CD8-positive, alpha-beta memory T cell (primary cell): ENCODE results near the gene SNRPD3. TPM values are rescaled to one million over a fixed set of nuclear protein-coding genes. Genes with fewer than 3 reads are reported as not detected.
A peak's percentile ranks its signal among the peaks of the same experiment; 100 is the strongest.
"Not testable (repeated sequence)": the region's sequence is repeated elsewhere in the genome, so short reads cannot be mapped to it uniquely, and the experiment has no call there.

Experiments
- CTCF ChIA-PET: fragments of 350-600 bp; sonication (Branson Sonifier 250); formaldehyde crosslinking; loops from one replicate; lab custom pipeline; 2021; ENCODE audit warnings: antibody characterized with exemption; lab: Charles Lee
- POLR2A ChIA-PET: fragments of 350-600 bp; sonication (Branson Sonifier 250); formaldehyde crosslinking; loops from one replicate; lab custom pipeline; 2021; ENCODE audit warnings: antibody characterized with exemption; lab: Charles Lee
- DNase-seq, 5 donors: peaks; one replicate each; pipeline versions ENCODE4 v3.0.0 to v3.0.0-alpha.2; 2020 to 2022; ENCODE audit warnings: mixed read lengths in 1 of 5
- H3K27ac ChIP-seq: one replicate; pipeline ENCODE4 v1.7.0; 2013; ENCODE audit warnings: low read depth, mild to moderate bottlenecking, low read length, moderate library complexity
- H3K27me3 ChIP-seq: 2 replicates; pipeline ENCODE4 v1.7.0; 2013; ENCODE audit warnings: low read length, mild to moderate bottlenecking; ENCODE audit not compliant: insufficient read depth, poor library complexity, severe bottlenecking
- H3K36me3 ChIP-seq: 2 replicates; pipeline ENCODE4 v1.7.0; 2013; ENCODE audit warnings: mild to moderate bottlenecking, low read length, moderate library complexity; ENCODE audit not compliant: insufficient read depth
- H3K4me1 ChIP-seq: 2 replicates; pipeline ENCODE4 v1.7.0; 2013; ENCODE audit warnings: mild to moderate bottlenecking, low read length, moderate library complexity; ENCODE audit not compliant: insufficient read depth
- H3K4me3 ChIP-seq: 2 replicates; pipeline ENCODE4 v1.7.0; 2013; ENCODE audit warnings: mild to moderate bottlenecking, low read length
- H3K9me3 ChIP-seq: 2 replicates; pipeline ENCODE4 v1.7.0; 2013; ENCODE audit warnings: mild to moderate bottlenecking, low read length
- H3K27ac Mint-ChIP-seq, 8 donors: one replicate each; pipeline ENCODE4 v1.8.0; 2020 to 2021; ENCODE audit warnings: mixed read lengths in 8 of 8, mild to moderate bottlenecking in 6 of 8, inconsistent platforms in 3 of 8, moderate library complexity in 3 of 8
- H3K27me3 Mint-ChIP-seq, 2 donors: one replicate each; pipeline ENCODE4 v1.8.0; 2020 to 2021; ENCODE audit warnings: mixed read lengths in 2 of 2, mild to moderate bottlenecking in 1 of 2, moderate library complexity in 1 of 2
- H3K36me3 Mint-ChIP-seq, 3 donors: one replicate each; pipeline ENCODE4 v1.8.0; 2020 to 2021; ENCODE audit warnings: mixed read lengths in 3 of 3, inconsistent platforms in 1 of 3, mild to moderate bottlenecking in 1 of 3
- H3K4me1 Mint-ChIP-seq, 3 donors: one replicate each; pipeline ENCODE4 v1.8.0; 2020 to 2021; ENCODE audit warnings: mixed read lengths in 3 of 3, inconsistent platforms in 1 of 3, mild to moderate bottlenecking in 1 of 3
- H3K4me3 Mint-ChIP-seq, 7 donors: one replicate each; pipeline ENCODE4 v1.8.0; 2020 to 2021; ENCODE audit warnings: mixed read lengths in 7 of 7, mild to moderate bottlenecking in 6 of 7, moderate library complexity in 4 of 7, inconsistent platforms in 2 of 7
- H3K9me3 Mint-ChIP-seq, 5 donors: one replicate each; pipeline ENCODE4 v1.8.0; 2020 to 2022; ENCODE audit warnings: mixed read lengths in 5 of 5, mild to moderate bottlenecking in 3 of 5, moderate library complexity in 2 of 5, inconsistent platforms in 1 of 5
- polyA plus RNA-seq: library from polyadenylated mRNA; unstranded; fragments of 300-500 nt; fragmentation: Illumina TruSeq; gene quantifications from one replicate; pipeline ENCODE4 v1.2.3, GENCODE V29; 2021
- total RNA-seq, 2 experiments: library from RNA; stranded (reverse); gene quantifications; one replicate each; pipeline ENCODE4 v1.2.3, GENCODE V29; 2021

SNRPD3 gene
- total and polyA plus RNA-seq, 3 experiments from 2014 or later: 112 to 217 (median 205) TPM

DNA sequence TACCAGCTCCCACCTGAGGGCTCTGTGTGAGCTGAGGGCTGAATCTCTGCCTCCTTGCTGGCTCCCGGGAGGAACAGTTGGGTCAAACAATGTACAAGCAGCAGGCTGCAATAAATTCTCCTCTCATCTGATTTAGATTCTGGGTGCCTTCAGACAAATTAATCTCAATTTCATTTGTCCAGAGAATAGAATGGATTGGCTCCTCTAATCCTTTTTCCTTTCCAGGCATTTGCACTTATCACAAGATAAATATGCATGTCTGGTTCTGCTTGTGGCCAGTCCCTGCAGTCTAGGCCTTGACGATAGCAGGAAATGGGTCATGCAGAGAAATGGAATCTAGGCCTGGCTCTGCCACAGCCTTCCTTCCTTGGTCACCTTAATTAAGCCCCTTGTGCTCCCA is 31.9 kb upstream of the SNRPD3 start:
- no peaks in the 10 kb centered on the region for H3K27me3 ChIP-seq
- Mint-ChIP-seq H3K4me3 (no peak overlapping the region), H3K27ac (peak overlapping the region in 1 of 8 donors; percentile 87), H3K4me1 (peaks cover 7 to 10% (median 8%) of the 10 kb centered on the region in 3 donors), H3K27me3 (peaks cover 0 to 3% of the 10 kb centered on the region in 2 donors), H3K36me3 (no peaks in the 10 kb centered on the region), H3K9me3 (no peaks in the 10 kb centered on the region)
- H3K27ac ChIP-seq: no peak overlapping the region
- no peak for DNase-seq
- H3K9me3 ChIP-seq: no peaks in the 10 kb centered on the region
- CTCF ChIA-PET: no interaction called here
- peaks cover 6% of the 10 kb centered on the region for H3K4me1 ChIP-seq
- POLR2A ChIA-PET: no interaction called here
- no peaks in the 10 kb centered on the region for H3K36me3 ChIP-seq
- H3K4me3 ChIP-seq: no peak overlapping the region

DNA sequence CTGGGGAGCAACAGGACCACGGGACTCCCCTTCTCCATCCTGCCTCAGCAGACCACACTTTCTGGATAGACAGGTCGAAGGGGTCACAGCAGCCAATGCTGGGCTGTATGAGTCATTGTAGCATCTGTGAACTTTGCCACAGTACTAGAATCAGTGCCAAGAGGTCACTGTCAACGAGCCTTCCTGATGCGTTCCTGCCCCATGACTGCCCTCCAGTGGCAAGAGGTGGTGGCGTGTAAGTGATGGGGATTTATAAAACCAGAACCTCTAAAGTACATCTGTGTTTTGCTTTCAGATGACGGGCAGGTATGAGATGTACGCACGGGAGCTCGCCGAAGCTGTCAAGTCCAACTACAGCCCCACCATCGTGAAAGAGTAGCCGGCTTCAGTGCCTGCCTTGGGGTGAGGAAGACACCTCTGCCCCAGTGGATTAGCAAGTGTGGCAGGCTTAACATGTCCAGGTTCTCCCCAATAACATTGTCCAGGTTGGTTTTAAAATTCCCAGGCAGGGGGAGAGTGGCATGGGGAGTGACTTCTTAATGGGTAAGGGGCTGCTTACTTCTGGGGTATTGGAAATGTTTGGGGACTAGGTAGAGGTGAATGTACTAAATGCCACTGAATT is 30.3 kb upstream of the SNRPD3 start:
- Mint-ChIP-seq H3K36me3 (no peaks in the 10 kb centered on the region), H3K9me3 (no peaks in the 10 kb centered on the region), H3K27me3 (peaks cover 0 to 1% of the 10 kb centered on the region in 2 donors), H3K4me1 (peaks cover 7 to 10% (median 8%) of the 10 kb centered on the region in 3 donors), H3K27ac (peak overlapping the region in 3 of 8 donors; percentile 54 to 81 (median 58)), H3K4me3 (no peak overlapping the region)
- Histone ChIP-seq H3K36me3 (no peaks in the 10 kb centered on the region), H3K4me1 (peaks cover 6% of the 10 kb centered on the region), H3K27me3 (no peaks in the 10 kb centered on the region), H3K27ac (no peak overlapping the region), H3K9me3 (no peaks in the 10 kb centered on the region), H3K4me3 (no peak overlapping the region)
- DNase-seq: peak; percentile 55 to 80 (median 62)
- ChIA-PET CTCF (interaction anchor here (1.1 to 1.5 kb wide), 4 partner anchors 21 to 107 kb away, joined by 3 to 5 read pairs (median 4); no protein-coding TSS in a partner anchor), POLR2A (no interaction called here)

DNA sequence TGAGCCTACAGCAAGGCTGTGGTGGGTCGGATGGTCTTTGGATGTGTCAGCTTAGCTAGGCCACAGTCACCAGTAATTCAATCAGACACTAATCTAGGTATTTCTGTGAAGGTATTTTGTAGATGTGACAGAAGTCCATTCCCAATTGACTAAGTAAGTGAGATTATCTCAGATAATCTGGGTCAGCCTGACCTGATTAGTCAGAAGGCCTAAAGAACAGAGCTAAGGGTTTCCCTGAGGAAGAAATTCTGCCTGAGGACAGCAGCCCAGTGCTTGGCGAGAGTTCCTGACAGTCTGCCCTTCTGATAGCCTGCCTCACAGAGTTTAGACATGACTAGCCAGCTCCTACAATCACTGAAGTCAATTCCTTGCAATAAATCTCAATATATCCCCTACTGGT is 29.6 kb upstream of the SNRPD3 start:
- ChIA-PET POLR2A (no interaction called here), CTCF (interaction anchor here (1.1 to 1.5 kb wide), 4 partner anchors 20 to 107 kb away, joined by 3 to 5 read pairs (median 4); no protein-coding TSS in a partner anchor)
- H3K27ac Mint-ChIP-seq: no peak overlapping the region
- Histone ChIP-seq H3K36me3 (no peaks in the 10 kb centered on the region), H3K27ac (no peak overlapping the region), H3K4me1 (peaks cover 6% of the 10 kb centered on the region), H3K4me3 (no peak overlapping the region), H3K9me3 (no peaks in the 10 kb centered on the region), H3K27me3 (no peaks in the 10 kb centered on the region)
- peaks cover 7 to 10% (median 8%) of the 10 kb centered on the region in 3 donors for H3K4me1 Mint-ChIP-seq
- H3K9me3 Mint-ChIP-seq: no peaks in the 10 kb centered on the region
- H3K27me3 Mint-ChIP-seq: no peaks in the 10 kb centered on the region
- no peak overlapping the region for H3K4me3 Mint-ChIP-seq
- DNase-seq: no peak
- H3K36me3 Mint-ChIP-seq: no peaks in the 10 kb centered on the region

DNA sequence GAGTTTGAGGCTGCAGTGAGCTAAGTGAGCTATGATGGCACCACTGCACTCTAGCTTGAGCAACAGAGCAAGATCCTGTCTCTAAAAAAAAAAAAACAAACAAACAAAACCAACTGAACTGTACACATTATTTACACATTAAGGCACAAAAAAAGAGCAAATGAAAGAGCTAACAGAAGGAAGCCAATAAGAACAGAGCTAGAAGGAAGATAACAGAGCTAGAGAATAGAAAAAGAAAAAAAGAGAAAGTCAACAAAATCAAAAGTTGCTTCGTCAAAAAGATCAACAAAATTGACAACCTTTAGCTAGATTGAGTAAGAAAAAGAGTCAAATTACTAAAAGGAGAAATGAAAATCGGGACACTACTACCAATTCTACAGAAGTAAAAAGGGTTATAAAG is 25.9 kb upstream of the SNRPD3 start:
- H3K4me1 ChIP-seq: peaks cover 6% of the 10 kb centered on the region
- no peak overlapping the region for H3K27ac ChIP-seq
- H3K27me3 ChIP-seq: no peaks in the 10 kb centered on the region
- H3K36me3 ChIP-seq: no peaks in the 10 kb centered on the region
- CTCF ChIA-PET: interaction anchor here (0.7 to 1.3 kb wide), 3 partner anchors 11 to 43 kb away, joined by 3 read pairs; no protein-coding TSS in a partner anchor
- Mint-ChIP-seq H3K4me1 (peaks cover 6 to 8% (median 7%) of the 10 kb centered on the region in 3 donors), H3K27ac (peak overlapping the region in 2 of 8 donors; percentile 73 to 77), H3K4me3 (no peak overlapping the region), H3K36me3 (no peaks in the 10 kb centered on the region), H3K27me3 (no peaks in the 10 kb centered on the region), H3K9me3 (no peaks in the 10 kb centered on the region)
- no peak for DNase-seq
- no peak overlapping the region for H3K4me3 ChIP-seq
- POLR2A ChIA-PET: no interaction called here
- no peaks in the 10 kb centered on the region for H3K9me3 ChIP-seq

DNA sequence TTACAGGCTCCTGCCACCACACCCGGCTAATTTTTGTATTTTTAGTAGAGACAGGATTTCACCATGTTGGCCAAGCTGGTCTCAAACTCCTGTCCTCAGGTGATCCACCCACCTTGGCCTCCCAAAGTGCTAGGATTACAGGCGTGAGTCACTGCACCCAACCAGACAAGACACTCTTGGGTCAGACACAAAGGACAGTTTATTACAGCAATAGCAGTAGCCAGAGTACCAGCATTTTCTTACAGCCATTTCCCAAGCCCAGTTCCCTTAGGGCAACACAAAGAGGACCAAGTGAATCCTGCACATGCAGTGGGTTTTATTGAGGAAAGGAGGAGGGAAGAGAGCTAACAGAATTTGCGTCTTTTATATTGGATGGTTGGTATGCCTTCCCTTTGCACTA is 24.8 kb upstream of the SNRPD3 start:
- H3K4me3 Mint-ChIP-seq, DNase-seq, H3K4me1 ChIP-seq, H3K27ac ChIP-seq, H3K27ac Mint-ChIP-seq, H3K9me3 Mint-ChIP-seq, H3K36me3 Mint-ChIP-seq, POLR2A ChIA-PET, H3K4me3 ChIP-seq, H3K27me3 ChIP-seq, H3K9me3 ChIP-seq, H3K36me3 ChIP-seq, H3K27me3 Mint-ChIP-seq, H3K4me1 Mint-ChIP-seq: not testable (repeated sequence)
- CTCF ChIA-PET: interaction anchor here (1.3 kb wide), 1 partner anchor 16 kb away, joined by 3 read pairs; no protein-coding TSS in a partner anchor

DNA sequence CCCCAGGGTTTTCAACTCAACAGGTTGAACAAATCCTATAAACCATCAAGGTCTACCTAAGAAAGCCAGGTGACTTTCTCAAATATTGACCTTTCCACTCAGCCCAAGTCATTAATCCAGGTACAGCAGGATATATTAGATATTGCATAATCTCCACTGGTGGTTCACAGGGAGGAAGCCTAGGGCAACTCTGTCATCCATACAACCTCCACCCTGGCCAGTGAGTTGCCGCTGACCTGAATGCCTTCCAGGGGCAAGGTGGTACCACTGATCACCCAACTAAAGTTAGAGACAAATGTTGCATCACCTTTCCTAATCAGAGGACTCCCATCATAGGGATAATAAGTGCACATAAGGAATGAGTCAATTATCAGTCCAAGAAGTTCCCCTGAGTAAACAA is 23.7 kb upstream of the SNRPD3 start:
- Mint-ChIP-seq H3K9me3 (no peaks in the 10 kb centered on the region), H3K27me3 (no peaks in the 10 kb centered on the region), H3K4me1 (no peaks in the 10 kb centered on the region), H3K4me3 (no peak overlapping the region), H3K36me3 (no peaks in the 10 kb centered on the region), H3K27ac (no peak overlapping the region)
- H3K27ac ChIP-seq: no peak overlapping the region
- no peaks in the 10 kb centered on the region for H3K4me1 ChIP-seq
- no peaks in the 10 kb centered on the region for H3K9me3 ChIP-seq
- no peaks in the 10 kb centered on the region for H3K36me3 ChIP-seq
- no peaks in the 10 kb centered on the region for H3K27me3 ChIP-seq
- no peak overlapping the region for H3K4me3 ChIP-seq
- DNase-seq: no peak
- ChIA-PET CTCF (interaction anchor here (0.7 kb wide), 1 partner anchor 9 kb away, joined by 3 read pairs; no protein-coding TSS in a partner anchor), POLR2A (no interaction called here)

DNA sequence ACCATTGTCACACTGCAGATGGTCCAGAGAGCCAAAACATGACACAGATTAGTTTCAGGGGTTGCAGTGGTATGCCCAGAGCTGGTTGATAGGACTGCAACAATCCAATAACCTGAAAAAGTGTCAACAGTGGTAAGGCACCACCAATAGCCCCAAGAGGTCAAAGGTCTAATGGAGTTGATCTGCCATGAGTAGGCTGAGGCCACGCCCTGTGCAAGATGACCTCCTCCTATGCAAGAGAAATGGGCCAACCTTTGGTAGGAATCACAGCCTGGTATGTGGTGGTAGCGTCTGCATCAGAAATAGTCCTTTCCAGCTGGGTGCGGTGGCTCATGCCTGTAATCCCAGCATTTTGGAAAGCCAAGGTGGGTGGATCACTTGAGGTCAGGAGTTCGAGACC is 20.5 kb upstream of the SNRPD3 start:
- H3K36me3 ChIP-seq: peaks cover 4% of the 10 kb centered on the region
- H3K4me3 ChIP-seq: no peak overlapping the region
- no peak for DNase-seq
- H3K9me3 ChIP-seq: no peaks in the 10 kb centered on the region
- Mint-ChIP-seq H3K4me3 (no peak overlapping the region), H3K36me3 (peaks cover 0 to 10% (median 2%) of the 10 kb centered on the region in 3 donors), H3K27me3 (no peaks in the 10 kb centered on the region), H3K27ac (peak overlapping the region in 1 of 8 donors; percentile 46), H3K4me1 (no peaks in the 10 kb centered on the region), H3K9me3 (no peaks in the 10 kb centered on the region)
- no peak overlapping the region for H3K27ac ChIP-seq
- CTCF ChIA-PET: no interaction called here
- no peaks in the 10 kb centered on the region for H3K4me1 ChIP-seq
- H3K27me3 ChIP-seq: no peaks in the 10 kb centered on the region
- POLR2A ChIA-PET: no interaction called here

DNA sequence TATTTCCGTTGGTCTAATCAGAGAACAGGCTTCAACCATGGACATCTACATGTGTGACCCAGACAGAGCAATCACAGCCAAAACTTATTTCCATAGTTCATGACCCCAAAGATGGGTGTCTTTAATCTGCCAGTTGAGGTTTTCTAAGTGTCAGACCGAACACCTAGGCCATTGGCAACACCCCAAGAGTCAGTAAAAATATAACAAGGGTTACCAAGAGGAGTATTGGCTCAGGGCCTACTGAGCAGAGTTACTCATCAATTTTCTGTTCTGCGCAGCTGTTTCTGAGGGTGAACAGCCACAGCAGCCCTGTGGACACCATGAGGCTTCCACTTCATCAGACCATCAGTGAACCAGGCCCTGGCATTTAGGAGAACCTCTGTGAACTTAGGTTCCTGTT is 19.7 kb upstream of the SNRPD3 start:
- no peaks in the 10 kb centered on the region for H3K27me3 ChIP-seq
- no peaks in the 10 kb centered on the region for H3K27me3 Mint-ChIP-seq
- ChIA-PET CTCF (no interaction called here), POLR2A (no interaction called here)
- no peaks in the 10 kb centered on the region for H3K9me3 ChIP-seq
- no peaks in the 10 kb centered on the region for H3K4me1 ChIP-seq
- H3K36me3 Mint-ChIP-seq: peaks cover 0 to 17% (median 2%) of the 10 kb centered on the region in 3 donors
- H3K27ac ChIP-seq: no peak overlapping the region
- H3K9me3 Mint-ChIP-seq: no peaks in the 10 kb centered on the region
- H3K36me3 ChIP-seq: peaks cover 10% of the 10 kb centered on the region
- H3K4me3 Mint-ChIP-seq: no peak overlapping the region
- no peaks in the 10 kb centered on the region for H3K4me1 Mint-ChIP-seq
- no peak for DNase-seq
- no peak overlapping the region for H3K4me3 ChIP-seq
- H3K27ac Mint-ChIP-seq: peak overlapping the region in 1 of 8 donors; percentile 43
